GM12873 (cell line): ENCODE measurements around the gene IL7R.

Source experiments
- CTCF ChIP-seq: IDR thresholded peaks from 2 replicates; pipeline ENCODE4 v1.5.1; 2012; ENCODE audit warnings: low read depth, mild to moderate bottlenecking, moderate library complexity, low read length, control low read depth; ENCODE audit not compliant: insufficient read depth; ENCODE audit errors: missing control alignments

Gene IL7R

GRCh38 chr5:35921930-35922329 is 65.2 kb downstream of the IL7R start:
- TF ChIP-seq CTCF, result no peak

- no peak for TF ChIP-seq CTCF
Measured at GRCh38 chr5:35922468-35922867, 65.8 kb downstream of the IL7R start.

- TF ChIP-seq CTCF, result no peak
Measured at GRCh38 chr5:35924122-35924949, 67.6 kb downstream of the IL7R start.

- peak; percentile 83 for TF ChIP-seq CTCF
Measured at GRCh38 chr5:35924950-35925722, 68.4 kb downstream of the IL7R start.

- peak; percentile 88 for TF ChIP-seq CTCF
Measured at GRCh38 chr5:35926389-35927051, 69.8 kb downstream of the IL7R start.
